CD8-positive, alpha-beta memory T cell (primary cell): Measurements from ENCODE around the gene TRAK2. TPM values are rescaled to one million over a fixed set of nuclear protein-coding genes. Genes with fewer than 3 reads are reported as not detected.

Experiments used
- CTCF ChIA-PET: fragments of 350-600 bp; sonication (Branson Sonifier 250); formaldehyde crosslinking; loops from one replicate; lab custom pipeline; 2021; ENCODE audit warnings: antibody characterized with exemption; lab: Charles Lee
- POLR2A ChIA-PET: fragments of 350-600 bp; sonication (Branson Sonifier 250); formaldehyde crosslinking; loops from one replicate; lab custom pipeline; 2021; ENCODE audit warnings: antibody characterized with exemption; lab: Charles Lee
- DNase-seq, 5 donors: peaks; one replicate each; pipeline versions ENCODE4 v3.0.0 to v3.0.0-alpha.2; 2020 to 2022; ENCODE audit warnings: mixed read lengths in 1 of 5
- H3K27ac ChIP-seq: one replicate; pipeline ENCODE4 v1.7.0; 2013; ENCODE audit warnings: low read depth, mild to moderate bottlenecking, low read length, moderate library complexity
- H3K27me3 ChIP-seq: 2 replicates; pipeline ENCODE4 v1.7.0; 2013; ENCODE audit warnings: low read length, mild to moderate bottlenecking; ENCODE audit not compliant: insufficient read depth, poor library complexity, severe bottlenecking
- H3K36me3 ChIP-seq: 2 replicates; pipeline ENCODE4 v1.7.0; 2013; ENCODE audit warnings: mild to moderate bottlenecking, low read length, moderate library complexity; ENCODE audit not compliant: insufficient read depth
- H3K4me1 ChIP-seq: 2 replicates; pipeline ENCODE4 v1.7.0; 2013; ENCODE audit warnings: mild to moderate bottlenecking, low read length, moderate library complexity; ENCODE audit not compliant: insufficient read depth
- H3K4me3 ChIP-seq: 2 replicates; pipeline ENCODE4 v1.7.0; 2013; ENCODE audit warnings: mild to moderate bottlenecking, low read length
- H3K9me3 ChIP-seq: 2 replicates; pipeline ENCODE4 v1.7.0; 2013; ENCODE audit warnings: mild to moderate bottlenecking, low read length
- H3K27ac Mint-ChIP-seq, 8 donors: one replicate each; pipeline ENCODE4 v1.8.0; 2020 to 2021; ENCODE audit warnings: mixed read lengths in 8 of 8, mild to moderate bottlenecking in 6 of 8, inconsistent platforms in 3 of 8, moderate library complexity in 3 of 8
- H3K27me3 Mint-ChIP-seq, 2 donors: one replicate each; pipeline ENCODE4 v1.8.0; 2020 to 2021; ENCODE audit warnings: mixed read lengths in 2 of 2, mild to moderate bottlenecking in 1 of 2, moderate library complexity in 1 of 2
- H3K36me3 Mint-ChIP-seq, 3 donors: one replicate each; pipeline ENCODE4 v1.8.0; 2020 to 2021; ENCODE audit warnings: mixed read lengths in 3 of 3, inconsistent platforms in 1 of 3, mild to moderate bottlenecking in 1 of 3
- H3K4me1 Mint-ChIP-seq, 3 donors: one replicate each; pipeline ENCODE4 v1.8.0; 2020 to 2021; ENCODE audit warnings: mixed read lengths in 3 of 3, inconsistent platforms in 1 of 3, mild to moderate bottlenecking in 1 of 3
- H3K4me3 Mint-ChIP-seq, 7 donors: one replicate each; pipeline ENCODE4 v1.8.0; 2020 to 2021; ENCODE audit warnings: mixed read lengths in 7 of 7, mild to moderate bottlenecking in 6 of 7, moderate library complexity in 4 of 7, inconsistent platforms in 2 of 7
- H3K9me3 Mint-ChIP-seq, 5 donors: one replicate each; pipeline ENCODE4 v1.8.0; 2020 to 2022; ENCODE audit warnings: mixed read lengths in 5 of 5, mild to moderate bottlenecking in 3 of 5, moderate library complexity in 2 of 5, inconsistent platforms in 1 of 5
- polyA plus RNA-seq: library from polyadenylated mRNA; unstranded; fragments of 300-500 nt; fragmentation: Illumina TruSeq; gene quantifications from one replicate; pipeline ENCODE4 v1.2.3, GENCODE V29; 2021
- total RNA-seq, 2 experiments: library from RNA; stranded (reverse); gene quantifications; one replicate each; pipeline ENCODE4 v1.2.3, GENCODE V29; 2021

TRAK2 gene
- total and polyA plus RNA-seq, 3 experiments from 2014 or later: 24.9 to 40.1 (median 26.0) TPM

DNA sequence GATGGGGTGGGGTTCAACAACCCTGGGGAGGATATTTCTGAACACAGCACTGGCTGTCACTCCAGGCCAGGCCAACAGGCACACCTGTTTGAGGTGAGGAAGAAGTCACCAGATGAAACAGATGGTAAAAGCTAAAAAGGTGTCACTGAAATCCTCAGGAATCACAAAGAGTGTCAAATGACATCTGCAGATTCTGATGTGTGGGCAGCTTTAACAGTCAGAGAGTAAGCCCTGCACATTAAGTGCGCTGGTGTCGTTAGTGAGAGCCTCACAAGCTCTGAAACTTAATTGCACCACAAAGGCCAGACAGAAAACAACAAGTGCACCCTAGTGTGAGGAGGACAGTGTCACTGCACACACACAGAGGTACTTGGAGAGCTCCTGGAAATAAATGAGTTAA lies 107.7 kb downstream of the TRAK2 start:
- no peaks in the 10 kb centered on the region for H3K27me3 Mint-ChIP-seq
- CTCF ChIA-PET: no interaction called here
- no peaks in the 10 kb centered on the region for H3K27me3 ChIP-seq
- H3K4me1 Mint-ChIP-seq: peaks cover 16 to 23% (median 17%) of the 10 kb centered on the region in 3 donors
- no peak overlapping the region for H3K27ac ChIP-seq
- H3K4me3 ChIP-seq: no peak overlapping the region
- peaks cover 4% of the 10 kb centered on the region for H3K9me3 ChIP-seq
- POLR2A ChIA-PET: interaction anchor here (0.6 kb wide), 1 partner anchor 36 kb away, joined by 4 read pairs; no protein-coding TSS in a partner anchor
- no peak overlapping the region for H3K27ac Mint-ChIP-seq
- H3K4me1 ChIP-seq: no peaks in the 10 kb centered on the region
- H3K36me3 ChIP-seq: peaks cover 6% of the 10 kb centered on the region
- peaks cover 36 to 56% (median 54%) of the 10 kb centered on the region in 3 donors for H3K36me3 Mint-ChIP-seq
- no peak overlapping the region for H3K4me3 Mint-ChIP-seq
- H3K9me3 Mint-ChIP-seq: peaks cover 3 to 21% (median 16%) of the 10 kb centered on the region in 5 donors
- DNase-seq: no peak

DNA sequence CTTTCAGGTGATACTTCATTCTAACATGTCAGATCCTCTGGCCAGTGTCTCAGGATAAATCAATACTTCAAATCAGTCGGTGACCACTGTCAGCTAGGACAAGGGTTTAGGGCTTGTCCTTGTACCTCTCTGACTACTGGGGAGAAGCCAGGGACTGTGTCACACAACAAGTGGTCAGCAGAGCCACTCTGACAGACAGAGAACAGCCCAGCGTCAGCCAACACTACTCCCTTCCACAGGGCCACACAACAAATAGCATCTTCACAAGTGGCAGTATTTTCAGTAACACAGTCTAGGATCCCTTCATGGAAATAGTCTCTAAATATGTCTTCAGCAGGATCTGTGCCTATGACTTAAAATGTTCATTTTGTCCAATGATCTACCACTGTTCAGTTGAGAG lies 108.3 kb downstream of the TRAK2 start:
- peaks cover 6% of the 10 kb centered on the region for H3K36me3 ChIP-seq
- Mint-ChIP-seq H3K9me3 (peaks cover 10 to 24% (median 16%) of the 10 kb centered on the region in 5 donors), H3K27ac (no peak overlapping the region), H3K36me3 (peaks cover 36 to 60% (median 51%) of the 10 kb centered on the region in 3 donors), H3K4me1 (peaks cover 16 to 23% (median 17%) of the 10 kb centered on the region in 3 donors), H3K27me3 (no peaks in the 10 kb centered on the region), H3K4me3 (no peak overlapping the region)
- no peak for DNase-seq
- H3K4me3 ChIP-seq: no peak overlapping the region
- CTCF ChIA-PET: no interaction called here
- H3K9me3 ChIP-seq: peaks cover 7% of the 10 kb centered on the region
- no peaks in the 10 kb centered on the region for H3K27me3 ChIP-seq
- H3K4me1 ChIP-seq: no peaks in the 10 kb centered on the region
- POLR2A ChIA-PET: no interaction called here
- H3K27ac ChIP-seq: no peak overlapping the region

DNA sequence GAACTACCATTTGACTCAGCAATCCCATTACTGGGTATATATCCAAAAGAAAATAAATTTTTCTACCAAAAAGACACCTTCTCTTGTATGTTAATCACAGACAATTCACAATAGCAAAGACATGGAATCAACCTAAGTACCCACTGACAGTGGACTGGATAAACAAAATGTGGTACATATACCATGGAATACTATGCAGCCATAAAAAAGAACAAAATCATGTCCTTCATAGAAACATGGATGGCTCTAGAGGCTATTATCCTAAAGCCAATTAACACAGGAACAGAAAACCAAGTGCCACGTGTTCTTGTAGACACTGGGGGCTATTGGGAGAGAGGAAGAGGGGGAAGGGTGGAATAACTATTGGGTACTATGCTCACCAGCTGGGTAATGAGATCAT lies 121.8 kb downstream of the TRAK2 start:
- H3K4me1 Mint-ChIP-seq: peaks cover 6 to 17% (median 9%) of the 10 kb centered on the region in 3 donors
- Histone ChIP-seq H3K4me1 (no peaks in the 10 kb centered on the region), H3K27me3 (no peaks in the 10 kb centered on the region), H3K9me3 (no peaks in the 10 kb centered on the region), H3K27ac (no peak overlapping the region), H3K36me3 (no peaks in the 10 kb centered on the region), H3K4me3 (no peak overlapping the region)
- no peaks in the 10 kb centered on the region for H3K27me3 Mint-ChIP-seq
- H3K9me3 Mint-ChIP-seq: peaks cover 4 to 30% (median 21%) of the 10 kb centered on the region in 5 donors
- no peak overlapping the region for H3K4me3 Mint-ChIP-seq
- no peak for DNase-seq
- H3K27ac Mint-ChIP-seq: no peak overlapping the region
- CTCF ChIA-PET: no interaction called here
- H3K36me3 Mint-ChIP-seq: peaks cover 10 to 45% (median 16%) of the 10 kb centered on the region in 3 donors
- POLR2A ChIA-PET: no interaction called here

DNA sequence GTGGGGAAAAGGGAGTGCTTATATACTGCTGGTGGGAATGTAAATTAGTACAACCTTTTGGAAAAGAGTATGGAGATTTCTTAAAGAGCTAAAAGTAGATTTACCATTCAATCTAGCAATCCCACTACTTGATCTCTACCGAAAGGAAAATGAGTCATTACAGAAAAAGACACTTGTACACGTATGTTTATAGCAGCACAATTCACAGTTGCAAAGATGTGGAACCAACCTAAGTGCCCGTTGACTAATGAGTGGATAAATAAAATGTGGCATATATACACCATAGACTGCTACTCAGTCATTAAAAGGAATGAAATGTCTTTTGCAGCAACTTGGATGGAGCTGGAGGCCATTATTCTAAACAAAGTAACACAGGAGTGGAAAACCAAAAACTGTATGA lies 123.6 kb downstream of the TRAK2 start:
- ChIA-PET POLR2A (no interaction called here), CTCF (no interaction called here)
- H3K4me1 Mint-ChIP-seq: peaks cover 6 to 17% (median 9%) of the 10 kb centered on the region in 3 donors
- no peaks in the 10 kb centered on the region for H3K27me3 Mint-ChIP-seq
- no peak overlapping the region for H3K27ac Mint-ChIP-seq
- Histone ChIP-seq H3K27ac (no peak overlapping the region), H3K9me3 (peaks cover 7% of the 10 kb centered on the region), H3K4me1 (no peaks in the 10 kb centered on the region), H3K4me3 (no peak overlapping the region), H3K36me3 (no peaks in the 10 kb centered on the region), H3K27me3 (no peaks in the 10 kb centered on the region)
- no peak overlapping the region for H3K4me3 Mint-ChIP-seq
- peaks cover 22 to 56% (median 24%) of the 10 kb centered on the region in 3 donors for H3K36me3 Mint-ChIP-seq
- no peak for DNase-seq
- peaks cover 17 to 39% (median 32%) of the 10 kb centered on the region in 5 donors for H3K9me3 Mint-ChIP-seq

Other genes with a start within 250 kb of the TRAK2 start
- gene CASP8, start 190.9 kb downstream of the TRAK2 start, total RNA-seq: 10 to 100 TPM; 48.1 to 55.5 TPM
- 108 TPM for gene CASP8, start 190.9 kb downstream of the TRAK2 start, polyA plus RNA-seq
- 1 to 10 TPM; 1.8 to 2.5 TPM for gene FLACC1, start 94.1 kb downstream of the TRAK2 start, total RNA-seq
- 0.97 TPM for gene FLACC1, start 94.1 kb downstream of the TRAK2 start, polyA plus RNA-seq
- 10 to 100 TPM; 22.3 to 27.7 TPM for gene STRADB, start 282 bp upstream of the TRAK2 start, total RNA-seq
- gene STRADB, start 282 bp upstream of the TRAK2 start, polyA plus RNA-seq: 35.3 TPM
- gene TMEM237, start 192.0 kb upstream of the TRAK2 start, total RNA-seq: 10 to 100 TPM; 18.5 TPM
- 6.7 TPM for gene TMEM237, start 192.0 kb upstream of the TRAK2 start, polyA plus RNA-seq
- not detected for gene MPP4, start 247.2 kb upstream of the TRAK2 start, total RNA-seq
- gene MPP4, start 247.2 kb upstream of the TRAK2 start, polyA plus RNA-seq: not detected